Islet precursor cell (in vitro differentiated cells): Measurements from ENCODE around the gene KRT3.

Source experiments
- DNase-seq: peaks from one replicate; pipeline ENCODE4 v3.0.0-alpha.2; 2018

The KRT3 gene

DNA sequence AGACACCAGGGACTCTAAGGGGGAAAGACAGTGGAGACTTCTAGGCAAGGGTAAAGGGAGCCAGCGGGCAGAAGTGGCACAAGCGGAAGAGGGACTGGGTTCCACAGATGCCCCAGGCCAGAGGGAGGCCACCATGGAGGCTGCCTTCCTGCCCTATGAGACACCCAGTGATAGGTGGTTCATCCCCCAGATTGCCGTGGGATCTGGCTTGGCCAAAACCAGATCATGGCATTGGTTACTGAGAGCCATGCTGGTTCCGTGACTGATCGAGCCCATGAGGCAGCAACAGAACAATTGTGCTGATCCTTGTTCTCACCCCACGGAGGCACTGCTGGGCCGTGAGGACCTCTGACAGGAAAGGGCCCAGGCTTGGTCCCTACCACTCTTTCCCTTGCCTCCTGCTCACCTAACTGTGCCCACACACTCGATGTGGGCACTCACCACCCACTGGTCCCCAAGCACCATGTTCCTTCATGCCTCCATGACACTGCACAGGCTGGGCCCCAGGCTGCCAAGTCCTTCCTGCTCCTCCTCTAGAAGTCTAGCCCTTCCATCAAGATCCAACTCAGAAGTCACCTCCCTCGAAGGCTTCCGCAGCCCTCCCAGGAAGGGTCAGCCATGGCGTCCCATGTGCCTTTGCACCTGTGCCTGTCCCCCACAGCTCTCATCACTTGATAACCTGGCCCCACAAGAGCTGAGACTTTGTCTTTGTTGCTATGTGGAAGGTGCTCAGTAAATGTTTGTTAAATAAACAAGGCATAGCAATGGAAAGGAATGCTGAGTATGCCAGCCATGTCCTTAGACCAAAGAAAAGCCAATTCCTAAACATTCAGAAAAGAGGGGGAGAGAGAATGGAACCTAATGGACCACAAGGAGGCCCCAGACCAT is 30.9 kb upstream of the KRT3 start:
- no peak for DNase-seq

- no peak for DNase-seq
These were observed 30.0 kb upstream of the KRT3 start for GRCh38 chr12:52825961-52826360.

GRCh38 chr12:52824741-52825410 is 29.0 kb upstream of the KRT3 start:
- DNase-seq, result no peak

- no peak for DNase-seq
These were observed 28.0 kb upstream of the KRT3 start for GRCh38 chr12:52823761-52824450.

- DNase-seq, result no peak
These were observed 27.0 kb upstream of the KRT3 start for GRCh38 chr12:52822771-52823510.

- no peak for DNase-seq
These were observed 26.1 kb upstream of the KRT3 start for GRCh38 chr12:52821826-52822660.

DNA sequence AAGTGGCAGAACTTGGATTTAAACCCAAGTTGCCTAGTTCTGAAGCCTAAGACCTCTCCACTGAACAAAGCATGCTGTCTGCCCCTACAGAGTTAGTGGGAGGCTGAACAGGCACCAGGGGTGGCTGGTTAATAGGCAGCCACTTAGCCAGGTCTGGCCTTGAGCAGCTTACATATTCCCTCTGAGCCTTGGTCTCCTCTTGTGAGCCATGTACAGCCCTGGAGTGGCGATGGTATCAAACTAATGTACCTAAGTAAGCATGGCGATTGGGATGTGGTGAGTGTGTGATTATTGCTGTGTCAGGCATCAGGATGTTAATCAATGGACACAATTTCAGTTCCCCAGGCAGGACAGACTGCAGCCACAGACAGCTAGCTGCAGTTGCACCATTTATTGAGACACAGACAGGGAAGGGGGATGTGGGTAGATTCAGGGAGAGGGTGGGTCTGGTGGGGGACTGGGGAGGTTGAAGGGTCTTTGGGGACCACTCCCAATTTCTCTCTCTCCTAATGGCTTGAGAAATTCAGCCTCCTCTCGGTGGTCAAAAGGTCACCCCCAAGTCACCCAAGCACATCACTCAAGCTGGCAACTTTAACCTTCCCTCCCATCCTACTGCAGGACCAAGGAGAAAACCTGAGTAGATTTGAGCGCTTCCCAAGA is 25.3 kb upstream of the KRT3 start:
- no peak for DNase-seq

DNA sequence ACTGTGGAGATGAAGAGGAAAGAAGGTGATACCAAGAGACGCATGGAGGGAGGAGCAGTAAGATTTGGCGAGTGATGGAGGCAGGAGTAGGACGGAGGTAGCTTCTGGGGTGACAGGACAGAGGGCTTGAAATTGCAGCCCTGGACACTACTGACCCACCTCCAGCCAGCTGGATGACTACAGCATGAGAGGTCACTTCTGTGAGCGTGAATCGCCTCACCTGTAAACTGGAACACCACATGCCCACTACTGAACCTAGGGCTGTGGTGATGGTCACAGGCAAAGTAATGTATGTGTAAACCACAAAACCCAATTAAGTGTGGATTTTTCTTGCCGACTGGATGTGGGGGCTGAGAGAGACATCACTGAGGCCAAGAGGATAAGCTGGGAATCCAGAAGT is 24.6 kb upstream of the KRT3 start:
- DNase-seq, result no peak

GRCh38 chr12:52819731-52820510 is 24.0 kb upstream of the KRT3 start:
- no peak for DNase-seq

GRCh38 chr12:52818887-52819420 is 23.0 kb upstream of the KRT3 start:
- DNase-seq, result no peak

DNA sequence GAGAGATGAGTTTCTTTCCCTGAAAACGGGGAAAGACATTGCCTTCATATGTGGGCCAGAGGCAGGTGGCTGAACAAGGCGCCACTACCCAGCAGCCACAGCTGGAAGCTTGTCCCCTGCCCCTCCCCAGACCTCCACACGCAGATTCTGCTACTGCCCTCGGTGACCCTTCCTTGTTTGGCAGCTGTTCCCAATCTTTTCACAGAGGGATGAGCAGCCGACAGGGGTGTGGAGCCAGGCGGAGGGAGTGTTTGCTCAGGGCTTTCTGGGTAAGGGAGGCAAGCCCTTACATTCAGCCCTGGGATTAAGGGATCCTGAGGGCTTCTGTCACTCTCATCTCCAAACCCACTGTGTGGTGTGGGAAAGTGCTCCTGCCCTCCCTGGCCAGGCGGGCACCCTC is 22.5 kb upstream of the KRT3 start:
- DNase-seq, result no peak

- DNase-seq, result no peak
These were observed 21.9 kb upstream of the KRT3 start for GRCh38 chr12:52817699-52818238.

DNA sequence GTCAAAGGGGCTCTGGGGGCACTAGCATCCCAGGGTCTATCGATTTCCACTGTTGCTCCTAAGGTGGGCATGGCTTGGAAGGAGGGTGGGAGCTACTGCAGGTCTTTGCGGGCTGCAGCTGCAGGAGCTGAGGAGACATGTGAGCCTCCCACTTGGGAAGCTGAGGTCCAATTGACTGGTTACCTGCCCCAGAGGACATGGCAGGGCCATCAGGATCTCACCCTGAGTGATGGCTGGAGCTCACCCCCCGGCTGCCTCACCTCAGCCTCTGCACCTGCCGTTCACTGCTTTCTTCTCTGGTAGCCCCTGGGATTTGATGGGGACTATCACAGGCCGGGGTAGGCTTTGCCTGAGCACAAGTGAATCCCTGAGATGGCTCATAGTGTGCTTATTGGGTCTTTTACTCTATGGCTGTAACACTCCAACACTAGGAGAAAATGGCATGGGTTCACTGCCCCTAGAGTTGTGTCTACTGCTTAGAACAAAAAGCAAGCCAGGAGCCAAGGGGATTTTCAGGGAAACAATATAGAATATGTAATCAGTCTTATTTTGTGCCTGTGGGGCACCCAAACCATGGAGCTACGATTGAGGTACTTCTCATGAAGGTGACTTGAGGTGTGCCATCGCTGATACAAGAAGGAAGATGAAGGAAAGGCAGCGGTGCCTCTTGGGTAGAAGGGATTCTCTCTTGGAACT is 21.2 kb upstream of the KRT3 start:
- DNase-seq, result no peak

- no peak for DNase-seq
These were observed 20.0 kb upstream of the KRT3 start for GRCh38 chr12:52815676-52816588.

DNA sequence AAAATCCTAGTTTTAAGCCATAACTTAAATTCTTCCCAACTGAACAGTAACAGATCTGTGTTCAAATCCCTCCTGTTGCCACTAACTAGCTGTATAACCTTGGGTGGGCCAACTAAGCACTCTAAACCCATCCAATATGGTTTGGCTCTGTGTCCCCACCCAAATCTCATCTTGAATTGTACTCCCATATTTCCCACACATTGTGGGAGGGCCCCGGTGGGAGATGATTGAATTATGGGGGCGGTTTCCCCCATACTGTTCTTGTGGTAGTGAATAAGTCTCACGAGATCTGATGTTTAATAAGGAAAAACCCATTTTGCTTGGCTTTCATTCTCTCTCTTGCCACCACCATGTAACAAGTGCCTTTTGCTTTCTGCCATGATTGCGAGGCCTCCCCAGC is 19.2 kb upstream of the KRT3 start:
- no peak for DNase-seq

- DNase-seq, result no peak
These were observed 18.8 kb upstream of the KRT3 start for GRCh38 chr12:52814710-52815155.

GRCh38 chr12:52813885-52814709 is 18.2 kb upstream of the KRT3 start, which contains the start of gene KRT4:
Gene KRT4, minus strand, starts transcription at chr12:52814116. Its CDS starts 58 bp downstream, at chr12:52814058.
- no peak for DNase-seq
